CD4-positive, alpha-beta T cell treated with Interleukin-15 for 4 hours (primary cell): Measurements from ENCODE around the gene IGSF21.
"Not testable (repeated sequence)": the region's sequence is repeated elsewhere in the genome, so short reads cannot be mapped to it uniquely, and the experiment has no call there.

Experiments
- DNase-seq: peaks from one replicate; pipeline ENCODE4 v3.0.0-alpha.2; 2020; ENCODE audit warnings: low spot score

IGSF21 gene

GRCh38 chr1:18360251-18360650 lies 252.7 kb downstream of the IGSF21 start:
- no peak for DNase-seq

- DNase-seq = no peak
Observed at GRCh38 chr1:18362150-18362549, 254.6 kb downstream of the IGSF21 start.

- no peak for DNase-seq
Observed at GRCh38 chr1:18363436-18363835, 255.8 kb downstream of the IGSF21 start.

GRCh38 chr1:18365099-18365705 lies 257.6 kb downstream of the IGSF21 start:
- no peak for DNase-seq

GRCh38 chr1:18372505-18372904 lies 264.9 kb downstream of the IGSF21 start:
- DNase-seq = not testable (repeated sequence)

- no peak for DNase-seq
Observed at GRCh38 chr1:18373151-18373550, 265.6 kb downstream of the IGSF21 start.

- DNase-seq = no peak
Observed at GRCh38 chr1:18373882-18374493, 266.4 kb downstream of the IGSF21 start.

GRCh38 chr1:18376661-18377060 lies 269.1 kb downstream of the IGSF21 start:
- DNase-seq = no peak

GRCh38 chr1:18380288-18380687 lies 272.7 kb downstream of the IGSF21 start:
- no peak for DNase-seq

GRCh38 chr1:18384059-18384458 lies 276.5 kb downstream of the IGSF21 start:
- DNase-seq = no peak

- no peak for DNase-seq
Observed at GRCh38 chr1:18384471-18384870, 276.9 kb downstream of the IGSF21 start.

GRCh38 chr1:18385239-18385790 lies 277.7 kb downstream of the IGSF21 start:
- DNase-seq = no peak

GRCh38 chr1:18386591-18386990 lies 279.0 kb downstream of the IGSF21 start:
- DNase-seq = no peak

- no peak for DNase-seq
Observed at GRCh38 chr1:18387307-18387706, 279.7 kb downstream of the IGSF21 start.

GRCh38 chr1:18390953-18391352 lies 283.4 kb downstream of the IGSF21 start:
- DNase-seq = no peak

- DNase-seq = no peak
Observed at GRCh38 chr1:18394563-18395156, 287.1 kb downstream of the IGSF21 start.

GRCh38 chr1:18396247-18396980 lies 288.8 kb downstream of the IGSF21 start:
- no peak for DNase-seq

GRCh38 chr1:18397641-18398040 lies 290.0 kb downstream of the IGSF21 start:
- no peak for DNase-seq

GRCh38 chr1:18398791-18399530 lies 291.4 kb downstream of the IGSF21 start:
- DNase-seq = no peak

GRCh38 chr1:18400347-18401102 lies 292.9 kb downstream of the IGSF21 start:
- no peak for DNase-seq

- DNase-seq = no peak
Observed at GRCh38 chr1:18401921-18402320, 294.3 kb downstream of the IGSF21 start.
